HG02973 (cell line): ENCODE measurements around the gene SHISA4.
"Not testable (repeated sequence)": the region's sequence is repeated elsewhere in the genome, so short reads cannot be mapped to it uniquely, and the experiment has no call there.

Experiments used
- ATAC-seq: cut with Tn5 transposase; IDR thresholded peaks from one replicate; pipeline ENCODE4 v1.9.1; 2021; ENCODE audit warnings: moderate library complexity; ENCODE audit not compliant: unreplicated experiment

Gene SHISA4

DNA sequence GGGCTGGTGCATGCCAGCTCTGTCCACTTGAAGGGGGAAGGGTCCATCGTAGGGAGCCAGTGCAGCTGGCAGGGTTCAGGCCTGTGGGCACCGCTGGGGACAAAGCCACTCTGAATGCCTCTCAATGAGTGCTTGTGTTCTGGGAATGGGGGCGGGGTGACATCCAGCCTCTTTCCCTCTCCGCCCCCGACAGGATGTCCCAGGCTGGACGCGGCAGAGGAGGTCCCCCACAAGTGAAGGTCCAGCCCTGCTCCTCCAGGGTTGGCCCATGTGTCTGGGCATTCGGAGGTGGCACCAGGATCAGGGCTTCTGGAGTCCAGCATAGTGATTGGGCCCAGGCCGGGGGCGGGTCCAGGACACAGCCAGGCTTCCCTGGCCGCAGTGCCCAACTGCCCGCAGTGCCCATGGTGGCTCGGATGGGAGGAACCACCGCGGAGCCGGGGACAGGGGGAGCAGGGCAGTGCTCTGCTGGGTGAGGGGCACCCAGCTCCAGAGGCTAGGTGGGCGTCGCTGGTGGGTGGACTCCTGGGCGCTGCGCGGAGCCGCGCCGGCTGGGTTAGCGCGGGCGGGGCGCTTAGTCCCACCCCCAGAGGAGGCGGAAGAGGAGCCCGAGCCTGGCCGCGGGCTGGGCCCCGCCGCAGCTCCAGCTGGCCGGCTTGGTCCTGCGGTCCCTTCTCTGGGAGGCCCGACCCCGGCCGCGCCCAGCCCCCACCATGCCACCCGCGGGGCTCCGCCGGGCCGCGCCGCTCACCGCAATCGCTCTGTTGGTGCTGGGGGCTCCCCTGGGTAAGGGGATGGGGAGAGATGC is at the start of gene SHISA4:
SHISA4 (plus strand) TSS at position 617 of the 808 bp plus-strand sequence; CDS start at position 714, 97 bp downstream.
- ATAC-seq: no peak

GRCh38 chr1:201839089-201839488 is 49.6 kb upstream of the SHISA4 start:
- not testable (repeated sequence) for ATAC-seq

- ATAC-seq: no peak
These were observed 48.6 kb upstream of the SHISA4 start for GRCh38 chr1:201840055-201840454.

- ATAC-seq: no peak
These were observed 48.2 kb upstream of the SHISA4 start for GRCh38 chr1:201840490-201840889.

DNA sequence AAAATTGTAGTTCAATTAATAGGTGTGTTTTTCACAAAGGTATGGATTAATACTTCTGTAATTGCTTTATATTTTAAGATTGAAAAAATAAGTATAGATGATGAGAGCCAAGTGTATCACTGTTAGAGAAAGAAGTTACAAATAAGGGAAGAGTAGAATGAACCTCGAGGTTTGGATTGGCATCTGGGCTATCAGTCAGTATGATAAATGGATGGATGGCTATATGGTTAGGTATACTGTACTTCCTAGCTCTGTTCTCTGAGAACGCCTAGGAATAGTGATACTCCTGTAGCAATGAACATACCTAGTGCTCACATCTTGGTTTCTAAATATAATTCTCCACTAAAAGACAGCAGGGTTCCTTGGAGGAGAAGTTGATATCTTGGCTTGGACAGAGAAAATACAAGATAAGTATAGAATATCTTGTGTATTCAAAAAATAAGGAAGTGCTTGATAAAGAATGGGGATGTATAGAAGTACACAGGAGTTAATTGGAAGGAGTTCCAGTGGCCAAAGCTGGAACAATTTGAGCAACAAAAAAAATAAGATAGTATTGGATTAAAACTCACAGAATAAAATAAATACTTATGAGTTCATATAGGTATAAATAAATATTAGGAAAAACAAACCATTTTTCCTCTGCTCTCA is 47.3 kb upstream of the SHISA4 start:
- no peak for ATAC-seq

DNA sequence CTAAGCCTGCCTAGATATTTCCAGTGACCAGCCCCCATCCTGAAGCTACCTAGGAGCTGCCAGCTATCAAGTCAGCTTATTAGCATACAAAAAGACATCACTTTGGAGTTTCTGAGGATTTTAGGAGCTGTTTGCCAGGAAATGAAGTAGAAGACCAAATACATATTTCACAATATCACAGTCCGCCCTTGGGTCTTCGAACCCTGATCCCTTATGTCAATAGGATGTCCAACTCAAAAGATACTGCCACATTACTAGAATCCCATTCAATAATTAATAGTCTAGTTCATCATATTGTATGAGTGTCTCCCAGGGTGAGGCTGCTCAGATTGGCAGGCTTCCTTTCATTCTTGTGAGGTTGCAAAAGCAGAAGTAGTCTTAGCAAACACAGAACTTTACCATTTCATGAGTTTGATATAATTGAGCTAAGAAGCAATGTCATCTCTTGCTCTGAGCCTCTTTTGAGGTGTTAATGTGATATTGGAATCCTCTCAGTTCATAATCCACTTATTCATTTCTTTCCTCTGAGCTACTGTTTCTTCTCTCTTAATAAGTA is 46.1 kb upstream of the SHISA4 start:
- no peak for ATAC-seq

GRCh38 chr1:201845331-201846083 is 43.2 kb upstream of the SHISA4 start:
- no peak for ATAC-seq

DNA sequence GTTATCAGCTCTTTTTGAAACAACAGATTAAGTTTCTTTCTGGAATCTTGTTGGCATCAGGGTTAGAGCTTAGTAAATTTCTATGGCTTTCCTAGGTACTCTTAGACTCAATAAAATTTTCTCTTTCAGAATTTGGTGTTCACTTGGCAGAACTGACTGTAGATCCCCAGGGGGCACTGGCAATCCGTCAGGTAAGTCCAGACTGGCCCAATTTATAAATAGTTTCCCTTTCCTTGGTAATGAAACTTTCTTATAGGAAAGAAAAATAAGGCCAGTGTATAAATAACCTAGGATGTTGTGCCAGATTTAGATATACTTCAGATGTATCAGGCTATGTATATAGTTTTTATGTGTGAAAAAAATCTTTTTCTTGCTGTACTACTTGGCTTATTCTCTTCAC is 41.5 kb upstream of the SHISA4 start:
- no peak for ATAC-seq

GRCh38 chr1:201848230-201848629 is 40.5 kb upstream of the SHISA4 start:
- no peak for ATAC-seq

GRCh38 chr1:201849372-201850052 is 39.2 kb upstream of the SHISA4 start:
- no peak for ATAC-seq

DNA sequence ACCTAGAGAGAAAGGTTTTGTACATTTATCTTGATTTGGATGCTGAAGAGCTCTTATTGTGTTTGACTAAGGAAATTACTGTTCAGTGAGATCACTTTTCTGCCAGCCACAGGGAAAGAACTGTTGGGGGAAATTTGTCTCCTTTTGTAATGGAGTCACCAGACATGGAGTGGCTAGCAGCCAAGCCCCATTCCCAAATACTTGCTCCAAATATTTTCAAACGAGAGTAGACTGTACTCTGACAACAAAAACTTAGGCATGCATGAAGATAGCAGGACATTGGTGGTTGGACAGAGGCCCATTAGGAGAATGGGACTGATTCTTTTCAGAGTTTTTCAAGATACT is 38.7 kb upstream of the SHISA4 start:
- ATAC-seq: no peak

DNA sequence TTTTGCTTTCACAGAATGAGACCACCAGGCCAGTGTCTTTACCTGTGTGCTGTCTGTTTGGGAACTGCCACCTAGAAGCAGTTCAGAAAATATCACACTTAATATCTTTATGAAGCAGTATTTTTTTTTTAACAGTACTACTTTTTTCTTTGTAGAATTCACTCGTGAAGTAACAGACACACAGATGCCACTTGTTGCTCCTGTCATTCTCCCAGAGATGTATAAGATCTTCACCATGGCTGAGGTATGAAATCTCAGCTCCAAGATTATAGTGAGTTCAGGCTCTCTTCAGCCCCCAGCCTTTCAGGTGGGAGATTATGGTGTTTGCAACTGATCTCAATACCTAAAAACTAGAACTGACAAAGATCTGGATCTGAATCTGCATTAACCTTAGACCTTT is 36.7 kb upstream of the SHISA4 start:
- no peak for ATAC-seq

DNA sequence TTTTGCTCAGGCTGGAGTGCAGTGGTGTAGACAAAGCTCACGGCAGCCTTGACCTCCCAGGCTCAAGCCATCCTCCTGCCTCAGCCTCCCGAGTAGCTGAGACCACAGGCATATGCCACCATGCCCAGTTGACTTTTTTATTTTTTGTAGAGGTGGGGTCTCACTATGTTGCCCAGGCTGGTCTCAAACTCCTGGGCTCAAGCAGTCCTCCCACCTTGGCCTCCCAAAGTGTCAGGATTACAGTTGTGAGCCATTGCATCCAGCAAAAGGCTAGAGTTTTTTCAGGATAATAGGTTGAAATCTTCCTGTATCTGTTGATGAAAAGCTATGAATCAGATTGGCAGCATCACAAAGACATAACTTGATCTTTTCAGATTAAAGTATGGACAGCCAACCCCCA is 32.0 kb upstream of the SHISA4 start:
- ATAC-seq: not testable (repeated sequence)

GRCh38 chr1:201859424-201859823 is 29.3 kb upstream of the SHISA4 start:
- ATAC-seq: no peak

DNA sequence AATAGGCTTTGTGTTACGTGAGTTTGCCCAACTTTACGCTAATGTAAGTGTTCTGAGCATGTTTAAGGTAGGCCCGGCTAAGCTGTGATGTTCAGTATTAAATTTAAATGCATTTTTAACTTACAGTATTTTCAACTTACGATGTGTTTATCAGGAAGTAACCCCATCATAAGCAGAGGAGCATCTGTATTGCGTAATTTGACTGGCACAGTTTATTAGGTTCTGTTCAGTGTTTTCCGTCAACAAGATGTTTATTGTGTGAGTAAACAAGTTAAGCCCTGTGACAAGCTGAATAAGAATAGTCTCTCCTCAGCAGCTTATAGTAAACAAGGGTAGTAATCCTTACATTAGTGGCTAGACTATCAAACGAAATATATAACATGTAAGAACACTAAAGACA is 27.2 kb upstream of the SHISA4 start:
- ATAC-seq: no peak

- no peak for ATAC-seq
These were observed 18.3 kb upstream of the SHISA4 start for GRCh38 chr1:201870397-201870796.

GRCh38 chr1:201874672-201875071 is 14.0 kb upstream of the SHISA4 start:
- ATAC-seq: no peak

DNA sequence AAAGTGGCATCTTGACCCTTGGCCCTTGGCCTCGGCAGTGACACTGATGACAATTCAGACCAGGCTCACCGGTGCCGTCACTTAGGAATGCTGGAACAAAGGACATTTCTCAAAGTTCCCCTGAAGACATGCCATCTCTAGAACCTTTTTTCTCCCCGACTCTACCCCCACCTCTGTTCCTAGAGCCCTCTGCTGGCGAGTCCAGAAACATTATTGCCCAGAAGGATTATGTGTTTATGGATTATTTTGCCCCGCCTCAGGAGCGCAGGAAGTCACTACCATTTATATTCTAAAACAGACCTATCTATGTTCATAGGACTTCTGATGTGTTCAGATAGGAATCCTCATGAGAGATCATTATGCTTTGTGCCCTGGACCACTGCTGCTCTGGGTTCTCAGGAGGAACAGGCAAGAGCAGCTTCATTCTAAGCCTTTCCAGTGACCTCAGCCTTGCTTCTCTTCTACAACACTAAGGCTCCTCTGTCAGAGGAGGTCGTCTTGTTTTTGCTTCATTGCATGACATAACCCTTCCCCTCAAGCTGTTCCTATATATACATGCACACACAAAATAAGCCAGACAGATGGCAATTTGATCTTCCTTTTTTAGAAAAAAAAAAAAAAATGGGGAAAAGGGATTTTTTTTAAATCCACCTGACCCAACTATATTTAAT is 12.4 kb upstream of the SHISA4 start:
- no peak for ATAC-seq

DNA sequence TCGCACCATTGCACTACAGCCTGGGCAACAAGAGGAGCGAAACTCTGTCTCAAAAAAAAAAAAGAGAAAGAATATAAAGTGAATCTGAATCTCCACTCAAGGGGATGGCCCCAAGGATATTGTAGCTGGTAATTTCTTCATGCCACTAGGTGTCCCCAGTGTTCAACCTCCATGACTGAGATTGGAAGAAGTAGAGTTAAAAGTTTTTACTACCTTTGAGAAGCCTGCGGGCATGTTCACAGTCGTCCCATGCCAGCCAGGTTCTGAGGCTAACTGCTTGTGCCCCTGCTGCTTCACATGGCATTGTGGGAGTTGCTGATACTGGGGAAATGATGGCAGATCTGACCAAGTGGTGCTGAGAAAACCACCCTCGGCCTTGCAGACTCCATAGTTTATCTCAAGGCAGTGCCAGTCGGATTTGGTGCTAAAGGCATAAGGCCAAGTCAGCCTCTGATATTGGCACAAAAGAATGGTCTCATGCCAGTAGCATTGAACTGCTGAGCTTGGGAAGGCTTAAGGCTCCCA is 10.8 kb upstream of the SHISA4 start:
- no peak for ATAC-seq

DNA sequence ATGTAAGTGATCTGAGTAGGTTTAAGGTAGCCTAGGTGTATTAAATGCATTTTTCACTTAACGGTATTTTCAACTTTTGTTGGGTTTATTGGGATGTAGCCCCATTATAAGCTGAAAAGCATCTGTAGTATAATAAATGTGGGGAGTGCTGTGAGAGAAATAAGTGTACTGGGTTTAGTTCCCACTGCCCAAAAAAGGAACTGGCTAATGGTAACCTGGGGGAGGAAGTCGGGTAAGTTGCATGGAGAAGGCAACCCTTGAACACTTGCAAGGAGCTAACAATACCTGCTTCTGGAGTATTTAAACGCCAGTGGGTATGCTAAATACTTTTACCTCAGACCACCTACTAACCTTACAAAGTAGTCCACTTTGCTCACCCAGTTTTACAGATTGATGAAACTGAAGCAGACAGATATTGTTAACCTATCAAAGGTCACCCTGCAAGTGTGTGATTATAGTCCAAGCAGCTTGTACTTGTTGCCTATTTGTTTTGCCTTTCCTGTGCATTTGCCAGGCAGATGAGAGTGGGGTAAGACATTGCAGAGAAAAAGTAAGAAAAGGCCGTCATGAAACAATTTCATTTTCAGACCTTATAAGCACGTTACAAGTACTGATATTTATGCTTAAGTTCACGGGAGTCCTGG is 7.6 kb upstream of the SHISA4 start:
- ATAC-seq: no peak
